ENCODE results near the gene CPNE1.

Gene CPNE1

GRCh38 chr20:35606127-35606526 is 58.6 kb downstream of the CPNE1 start:
- no peak overlapping the region for H2AFZ ChIP-seq (ENCODE audit: low read length, unreplicated experiment)
- no peaks in the 10 kb centered on the region for H3K27me3 ChIP-seq (ENCODE audit: insufficient read depth, low read length)
- H3K79me2 ChIP-seq (ENCODE audit: control insufficient read depth, insufficient read depth, low read length, unreplicated experiment) = no peaks in the 10 kb centered on the region
- no peaks in the 10 kb centered on the region for H3K36me3 ChIP-seq (ENCODE audit: insufficient read depth, low read length)
- H3K4me1 ChIP-seq (ENCODE audit: control insufficient read depth, insufficient read depth, low read length, unreplicated experiment) = peaks cover 10% of the 10 kb centered on the region
- no peak overlapping the region for H3K4me3 ChIP-seq (ENCODE audit: low read depth, low read length)
- H3K27ac ChIP-seq (ENCODE audit: low read depth, low read length) = no peak overlapping the region

GRCh38 chr20:35604449-35604747 is 60.3 kb downstream of the CPNE1 start:
- Histone ChIP-seq H3K36me3 (ENCODE audit: insufficient read depth, low read length) (no peaks in the 10 kb centered on the region), H2AFZ (ENCODE audit: low read length, unreplicated experiment) (no peak overlapping the region), H3K4me3 (ENCODE audit: low read depth, low read length) (no peak overlapping the region)

GRCh38 chr20:35603695-35604448 is 60.8 kb downstream of the CPNE1 start:
- no peak overlapping the region for H3K27ac ChIP-seq (ENCODE audit: low read depth, low read length)
- peaks cover 10% of the 10 kb centered on the region for H3K4me1 ChIP-seq (ENCODE audit: control insufficient read depth, insufficient read depth, low read length, unreplicated experiment)
- no peaks in the 10 kb centered on the region for H3K27me3 ChIP-seq (ENCODE audit: insufficient read depth, low read length)
- no peak overlapping the region for H3K4me3 ChIP-seq (ENCODE audit: low read depth, low read length)
- no peak overlapping the region for H2AFZ ChIP-seq (ENCODE audit: low read length, unreplicated experiment)
- no peaks in the 10 kb centered on the region for H3K79me2 ChIP-seq (ENCODE audit: control insufficient read depth, insufficient read depth, low read length, unreplicated experiment)
- no peaks in the 10 kb centered on the region for H3K36me3 ChIP-seq (ENCODE audit: insufficient read depth, low read length)

More at GRCh38 chr20:35604449-35604747, 60.3 kb downstream of the CPNE1 start:
- no peaks in the 10 kb centered on the region for H3K79me2 ChIP-seq (ENCODE audit: control insufficient read depth, insufficient read depth, low read length, unreplicated experiment)
- H3K4me1 ChIP-seq (ENCODE audit: control insufficient read depth, insufficient read depth, low read length, unreplicated experiment) = peaks cover 10% of the 10 kb centered on the region
- H3K27me3 ChIP-seq (ENCODE audit: insufficient read depth, low read length) = no peaks in the 10 kb centered on the region
- no peak overlapping the region for H3K27ac ChIP-seq (ENCODE audit: low read depth, low read length)

- H3K36me3 ChIP-seq (ENCODE audit: insufficient read depth, low read length) = no peaks in the 10 kb centered on the region
- no peaks in the 10 kb centered on the region for H3K27me3 ChIP-seq (ENCODE audit: insufficient read depth, low read length)
- peaks cover 10% of the 10 kb centered on the region for H3K4me1 ChIP-seq (ENCODE audit: control insufficient read depth, insufficient read depth, low read length, unreplicated experiment)
- H3K4me3 ChIP-seq (ENCODE audit: low read depth, low read length) = no peak overlapping the region
- H2AFZ ChIP-seq (ENCODE audit: low read length, unreplicated experiment) = no peak overlapping the region
- no peaks in the 10 kb centered on the region for H3K79me2 ChIP-seq (ENCODE audit: control insufficient read depth, insufficient read depth, low read length, unreplicated experiment)
- H3K27ac ChIP-seq (ENCODE audit: low read depth, low read length) = no peak overlapping the region
These were observed 61.7 kb downstream of the CPNE1 start for GRCh38 chr20:35602851-35603495.

- Histone ChIP-seq H3K27me3 (ENCODE audit: insufficient read depth, low read length) (no peaks in the 10 kb centered on the region), H3K79me2 (ENCODE audit: control insufficient read depth, insufficient read depth, low read length, unreplicated experiment) (no peaks in the 10 kb centered on the region), H2AFZ (ENCODE audit: low read length, unreplicated experiment) (no peak overlapping the region), H3K27ac (ENCODE audit: low read depth, low read length) (no peak overlapping the region), H3K4me1 (ENCODE audit: control insufficient read depth, insufficient read depth, low read length, unreplicated experiment) (peaks cover 3% of the 10 kb centered on the region), H3K4me3 (ENCODE audit: low read depth, low read length) (peak overlapping the region; percentile 74), H3K36me3 (ENCODE audit: insufficient read depth, low read length) (no peaks in the 10 kb centered on the region)
These were observed 62.7 kb downstream of the CPNE1 start for GRCh38 chr20:35601990-35602389.

- Histone ChIP-seq H2AFZ (ENCODE audit: low read length, unreplicated experiment) (peak overlapping the region; percentile 58), H3K79me2 (ENCODE audit: control insufficient read depth, insufficient read depth, low read length, unreplicated experiment) (no peaks in the 10 kb centered on the region), H3K27me3 (ENCODE audit: insufficient read depth, low read length) (no peaks in the 10 kb centered on the region), H3K36me3 (ENCODE audit: insufficient read depth, low read length) (no peaks in the 10 kb centered on the region), H3K4me3 (ENCODE audit: low read depth, low read length) (peak overlapping the region; percentile 74), H3K4me1 (ENCODE audit: control insufficient read depth, insufficient read depth, low read length, unreplicated experiment) (no peaks in the 10 kb centered on the region), H3K27ac (ENCODE audit: low read depth, low read length) (no peak overlapping the region)
These were observed 63.4 kb downstream of the CPNE1 start for GRCh38 chr20:35600993-35601973.

GRCh38 chr20:35600176-35600992 is 64.3 kb downstream of the CPNE1 start:
- Histone ChIP-seq H3K27me3 (ENCODE audit: insufficient read depth, low read length) (no peaks in the 10 kb centered on the region), H2AFZ (ENCODE audit: low read length, unreplicated experiment) (no peak overlapping the region), H3K4me3 (ENCODE audit: low read depth, low read length) (peak overlapping the region; percentile 74), H3K4me1 (ENCODE audit: control insufficient read depth, insufficient read depth, low read length, unreplicated experiment) (no peaks in the 10 kb centered on the region), H3K36me3 (ENCODE audit: insufficient read depth, low read length) (no peaks in the 10 kb centered on the region), H3K79me2 (ENCODE audit: control insufficient read depth, insufficient read depth, low read length, unreplicated experiment) (no peaks in the 10 kb centered on the region), H3K27ac (ENCODE audit: low read depth, low read length) (no peak overlapping the region)

GRCh38 chr20:35599776-35600120 is 65.0 kb downstream of the CPNE1 start:
- no peaks in the 10 kb centered on the region for H3K4me1 ChIP-seq (ENCODE audit: control insufficient read depth, insufficient read depth, low read length, unreplicated experiment)
- H3K27ac ChIP-seq (ENCODE audit: low read depth, low read length) = no peak overlapping the region
- H3K4me3 ChIP-seq (ENCODE audit: low read depth, low read length) = no peak overlapping the region
- H3K79me2 ChIP-seq (ENCODE audit: control insufficient read depth, insufficient read depth, low read length, unreplicated experiment) = no peaks in the 10 kb centered on the region
- no peaks in the 10 kb centered on the region for H3K27me3 ChIP-seq (ENCODE audit: insufficient read depth, low read length)
- no peaks in the 10 kb centered on the region for H3K36me3 ChIP-seq (ENCODE audit: insufficient read depth, low read length)
- H2AFZ ChIP-seq (ENCODE audit: low read length, unreplicated experiment) = no peak overlapping the region

- H3K27ac ChIP-seq (ENCODE audit: low read depth, low read length) = no peak overlapping the region
- H3K36me3 ChIP-seq (ENCODE audit: insufficient read depth, low read length) = 0 out of 2 replicates have a peak, but pooled peaks cover 3% of the 10 kb centered on the region
- no peaks in the 10 kb centered on the region for H3K27me3 ChIP-seq (ENCODE audit: insufficient read depth, low read length)
- no peaks in the 10 kb centered on the region for H3K79me2 ChIP-seq (ENCODE audit: control insufficient read depth, insufficient read depth, low read length, unreplicated experiment)
- H3K4me3 ChIP-seq (ENCODE audit: low read depth, low read length) = no peak overlapping the region
- H3K4me1 ChIP-seq (ENCODE audit: control insufficient read depth, insufficient read depth, low read length, unreplicated experiment) = no peaks in the 10 kb centered on the region
- H2AFZ ChIP-seq (ENCODE audit: low read length, unreplicated experiment) = no peak overlapping the region
These were observed 65.6 kb downstream of the CPNE1 start for GRCh38 chr20:35598899-35599775.

Data from ACC112 (cell line).